Neural cell (in vitro differentiated cells): Measurements from ENCODE around the gene HIVEP2. TPM values are rescaled to one million over a fixed set of nuclear protein-coding genes. Genes with fewer than 3 reads are reported as not detected.

Source experiments
- H2AFZ ChIP-seq: fragments of 200-600, 300-800 bp; sonication (generic), shearing (Covaris generic); 2 replicates; pipeline ENCODE4 v1.6.0; 2014; ENCODE audit warnings: low read depth, mild to moderate bottlenecking, antibody characterized with exemption, low read length, moderate library complexity
- H3F3A ChIP-seq: fragments of 200-600 bp; shearing (Covaris generic); 2 replicates; pipeline ENCODE4 v1.6.1; 2016; ENCODE audit warnings: mild to moderate bottlenecking, moderate library complexity, mixed read lengths, antibody characterized with exemption, low read length; ENCODE audit not compliant: insufficient read depth, poor library complexity, severe bottlenecking
- H3K27ac ChIP-seq: fragments of 200-600, 300-800 bp; sonication (generic), shearing (Covaris generic); 2 replicates; pipeline ENCODE4 v1.5.1; 2014; ENCODE audit warnings: mild to moderate bottlenecking, low read length, moderate library complexity
- H3K27me3 ChIP-seq: fragments of 300-800, 200-600 bp; sonication (generic), shearing (Covaris generic); 2 replicates; pipeline ENCODE4 v1.6.0; 2014; ENCODE audit warnings: mild to moderate bottlenecking, low read depth, low read length, moderate library complexity; ENCODE audit not compliant: insufficient read depth
- H3K36me3 ChIP-seq: fragments of 300-800, 200-600 bp; sonication (generic), shearing (Covaris generic); 2 replicates; pipeline ENCODE4 v1.5.1; 2014; ENCODE audit warnings: mild to moderate bottlenecking, antibody characterized with exemption, low read length, moderate library complexity; ENCODE audit not compliant: insufficient read depth
- H3K4me2 ChIP-seq: fragments of 300-800, 200-600 bp; sonication (generic), shearing (Covaris generic); 2 replicates; pipeline ENCODE4 v1.6.0; 2014; ENCODE audit warnings: mild to moderate bottlenecking, low read length
- H3K4me3 ChIP-seq: fragments of 300-800, 200-600 bp; sonication (generic), shearing (Covaris generic); 2 replicates; pipeline ENCODE4 v1.5.1; 2014; ENCODE audit warnings: mild to moderate bottlenecking, low read length, moderate library complexity
- H3K79me2 ChIP-seq: fragments of 200-600 bp; shearing (Covaris generic); replicated peaks from 2 replicates; pipeline ENCODE4 v1.6.0; 2014; ENCODE audit warnings: mild to moderate bottlenecking, low read length, moderate library complexity; ENCODE audit not compliant: insufficient read depth
- H3K9ac ChIP-seq: fragments of 300-800, 200-600 bp; sonication (generic), shearing (Covaris generic); 2 replicates; pipeline ENCODE4 v1.6.1; 2016; ENCODE audit warnings: mild to moderate bottlenecking, low read length, mixed read lengths
- H3K9me2 ChIP-seq: fragments of 200-600 bp; shearing (Covaris generic); 2 replicates; pipeline ENCODE4 v1.6.1; 2016; ENCODE audit warnings: mild to moderate bottlenecking, low read length, mixed read lengths; ENCODE audit not compliant: insufficient read depth
- H3K9me3 ChIP-seq: fragments of 200-600, 300-800 bp; sonication (generic), shearing (Covaris generic); 2 replicates; pipeline ENCODE4 v1.6.1; 2016; ENCODE audit warnings: mild to moderate bottlenecking, mixed run types, low read length, moderate library complexity, mixed read lengths
- H4K20me1 ChIP-seq: fragments of 200-600 bp; shearing (Covaris generic); 2 replicates; pipeline ENCODE4 v1.6.1; 2016; ENCODE audit warnings: mild to moderate bottlenecking, mixed run types; ENCODE audit not compliant: insufficient read depth
- CTCF ChIP-seq: fragments of 450-650 bp; IDR thresholded peaks from 2 replicates; pipeline ENCODE4 v1.5.1; 2014; ENCODE audit warnings: antibody characterized with exemption, mild to moderate bottlenecking, moderate library complexity; ENCODE audit not compliant: poor library complexity, severe bottlenecking
- EP300 ChIP-seq: fragments of 450-650 bp; conservative IDR thresholded peaks from 2 replicates; pipeline ENCODE4 v1.6.1; 2014; ENCODE audit warnings: antibody characterized with exemption, mild to moderate bottlenecking, moderate library complexity; ENCODE audit not compliant: poor library complexity, severe bottlenecking
- EZH2 ChIP-seq: fragments of 200-600, 300-800 bp; shearing (Covaris generic), sonication (generic); IDR thresholded peaks from 2 replicates; pipeline ENCODE4 v1.6.1; 2014; ENCODE audit warnings: antibody characterized with exemption, low read length, borderline replicate concordance, mild to moderate bottlenecking; ENCODE audit not compliant: insufficient read depth, poor library complexity, severe bottlenecking
- MXI1 ChIP-seq: fragments of 450-650 bp; conservative IDR thresholded peaks from 2 replicates; pipeline ENCODE4 v1.6.1; 2014; ENCODE audit warnings: antibody characterized with exemption, mild to moderate bottlenecking; ENCODE audit not compliant: poor library complexity, severe bottlenecking
- POLR2AphosphoS5 ChIP-seq: IDR thresholded peaks from 2 replicates; pipeline ENCODE4 v1.6.1; 2012
- RAD21 ChIP-seq: fragments of 450-650 bp; conservative IDR thresholded peaks from 2 replicates; pipeline ENCODE4 v1.6.1; 2014; ENCODE audit warnings: antibody characterized with exemption, mild to moderate bottlenecking, moderate library complexity
- REST ChIP-seq: IDR thresholded peaks from 2 replicates; pipeline ENCODE4 v1.6.1; 2012; ENCODE audit warnings: borderline replicate concordance
- SMC3 ChIP-seq: fragments of 450-650 bp; conservative IDR thresholded peaks from 2 replicates; pipeline ENCODE4 v1.6.1; 2014; ENCODE audit warnings: antibody characterized with exemption, mild to moderate bottlenecking, moderate library complexity; ENCODE audit not compliant: poor library complexity
- TAF1 ChIP-seq: IDR thresholded peaks from 2 replicates; pipeline ENCODE4 v1.6.1; 2012; ENCODE audit warnings: low read depth
- polyA plus RNA-seq: library from polyadenylated mRNA; depleted of rRNA; stranded (reverse); fragments of >200 nt; gene quantifications from 2 replicates; pipeline ENCODE4 v1.2.3, GENCODE V29; 2014

Gene HIVEP2
- polyA plus RNA-seq, 1 donor from 2014 or later = 6.0 TPM

- no peak overlapping the region for H3K9ac ChIP-seq
- no peaks in the 10 kb centered on the region for H3K36me3 ChIP-seq
- H3K4me3 ChIP-seq = no peak overlapping the region
- no peaks in the 10 kb centered on the region for H3K79me2 ChIP-seq
- H2AFZ ChIP-seq = no peak overlapping the region
- no peak for TF ChIP-seq MXI1
- TF ChIP-seq REST = no peak
- TF ChIP-seq CTCF = no peak
- TF ChIP-seq TAF1 = no peak
- TF ChIP-seq EZH2 = no peak
- no peak for TF ChIP-seq EP300
- no peak for TF ChIP-seq POLR2AphosphoS5
- TF ChIP-seq RAD21 = no peak
- no peak for TF ChIP-seq SMC3
- no peaks in the 10 kb centered on the region for H4K20me1 ChIP-seq
- H3K4me2 ChIP-seq = no peak overlapping the region
- no peaks in the 10 kb centered on the region for H3K9me2 ChIP-seq
- H3K27me3 ChIP-seq = no peaks in the 10 kb centered on the region
- no peaks in the 10 kb centered on the region for H3F3A ChIP-seq
- H3K9me3 ChIP-seq = no peaks in the 10 kb centered on the region
- H3K27ac ChIP-seq = no peak overlapping the region
Measured at GRCh38 chr6:142714951-142715785, 229.8 kb downstream of the HIVEP2 start.

- no peaks in the 10 kb centered on the region for H4K20me1 ChIP-seq
- H3K27me3 ChIP-seq = no peaks in the 10 kb centered on the region
- no peak for TF ChIP-seq EZH2
- no peak for TF ChIP-seq POLR2AphosphoS5
- no peak for TF ChIP-seq RAD21
- no peak for TF ChIP-seq MXI1
- no peak for TF ChIP-seq CTCF
- H3K36me3 ChIP-seq = no peaks in the 10 kb centered on the region
- H3K9me2 ChIP-seq = no peaks in the 10 kb centered on the region
- H2AFZ ChIP-seq = no peak overlapping the region
- H3K4me2 ChIP-seq = no peak overlapping the region
- H3K27ac ChIP-seq = no peak overlapping the region
- H3K79me2 ChIP-seq = no peaks in the 10 kb centered on the region
- no peaks in the 10 kb centered on the region for H3K9me3 ChIP-seq
- no peak overlapping the region for H3K4me3 ChIP-seq
- no peaks in the 10 kb centered on the region for H3F3A ChIP-seq
- no peak overlapping the region for H3K9ac ChIP-seq
Measured at GRCh38 chr6:142713959-142714358, 231.0 kb downstream of the HIVEP2 start.
